AG04449 (cell line): Measurements from ENCODE around the gene OPN1MW3.
"Not testable (repeated sequence)": the region's sequence is repeated elsewhere in the genome, so short reads cannot be mapped to it uniquely, and the experiment has no call there.

Source experiments
- CTCF ChIA-PET: fragments of 350-600 bp; formaldehyde crosslinking; extraction: SDS; loops from one replicate; lab custom pipeline; 2021; ENCODE audit warnings: antibody characterized with exemption; lab: Yijun Ruan, JAX
- POLR2A ChIA-PET: fragments of 400-600, 350-600 bp; formaldehyde crosslinking; extraction: SDS; loops from one replicate; lab custom pipeline; 2020; ENCODE audit warnings: antibody characterized with exemption, inconsistent platforms; lab: Yijun Ruan, JAX
- DNase-seq: peaks from one replicate; pipeline ENCODE4 v3.0.0-alpha.2; 2010; ENCODE audit warnings: low read depth, low spot score
- H3K4me3 ChIP-seq: 2 replicates; pipeline ENCODE4 v1.5.1; 2011; ENCODE audit warnings: low read depth, mild to moderate bottlenecking, control low read depth, low read length
- TF ChIP-seq, protein P1 (sequence below): IDR thresholded peaks from one replicate; pipeline ENCODE4 v1.5.1; 2011; ENCODE audit warnings: mild to moderate bottlenecking, moderate library complexity, low read length, control low read depth, inconsistent platforms; ENCODE audit not compliant: insufficient read depth; ENCODE audit errors: missing control alignments

Gene OPN1MW3

GRCh38 chrX:154300816-154301215, 43.4 kb downstream of the OPN1MW3 start:
- H3K4me3 ChIP-seq, result no peak overlapping the region
- POLR2A ChIA-PET, result no interaction called here
- DNase-seq, result no peak
- CTCF ChIA-PET, result interaction anchor here (1.2 kb wide), 1 partner anchor 9 kb away, joined by 4 read pairs; no protein-coding TSS in a partner anchor
- TF ChIP-seq, protein P1, sequence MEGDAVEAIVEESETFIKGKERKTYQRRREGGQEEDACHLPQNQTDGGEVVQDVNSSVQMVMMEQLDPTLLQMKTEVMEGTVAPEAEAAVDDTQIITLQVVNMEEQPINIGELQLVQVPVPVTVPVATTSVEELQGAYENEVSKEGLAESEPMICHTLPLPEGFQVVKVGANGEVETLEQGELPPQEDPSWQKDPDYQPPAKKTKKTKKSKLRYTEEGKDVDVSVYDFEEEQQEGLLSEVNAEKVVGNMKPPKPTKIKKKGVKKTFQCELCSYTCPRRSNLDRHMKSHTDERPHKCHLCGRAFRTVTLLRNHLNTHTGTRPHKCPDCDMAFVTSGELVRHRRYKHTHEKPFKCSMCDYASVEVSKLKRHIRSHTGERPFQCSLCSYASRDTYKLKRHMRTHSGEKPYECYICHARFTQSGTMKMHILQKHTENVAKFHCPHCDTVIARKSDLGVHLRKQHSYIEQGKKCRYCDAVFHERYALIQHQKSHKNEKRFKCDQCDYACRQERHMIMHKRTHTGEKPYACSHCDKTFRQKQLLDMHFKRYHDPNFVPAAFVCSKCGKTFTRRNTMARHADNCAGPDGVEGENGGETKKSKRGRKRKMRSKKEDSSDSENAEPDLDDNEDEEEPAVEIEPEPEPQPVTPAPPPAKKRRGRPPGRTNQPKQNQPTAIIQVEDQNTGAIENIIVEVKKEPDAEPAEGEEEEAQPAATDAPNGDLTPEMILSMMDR, result no peak

GRCh38 chrX:154302998-154303397, 45.6 kb downstream of the OPN1MW3 start:
- CTCF ChIA-PET, H3K4me3 ChIP-seq, DNase-seq, POLR2A ChIA-PET: not testable (repeated sequence)

DNA sequence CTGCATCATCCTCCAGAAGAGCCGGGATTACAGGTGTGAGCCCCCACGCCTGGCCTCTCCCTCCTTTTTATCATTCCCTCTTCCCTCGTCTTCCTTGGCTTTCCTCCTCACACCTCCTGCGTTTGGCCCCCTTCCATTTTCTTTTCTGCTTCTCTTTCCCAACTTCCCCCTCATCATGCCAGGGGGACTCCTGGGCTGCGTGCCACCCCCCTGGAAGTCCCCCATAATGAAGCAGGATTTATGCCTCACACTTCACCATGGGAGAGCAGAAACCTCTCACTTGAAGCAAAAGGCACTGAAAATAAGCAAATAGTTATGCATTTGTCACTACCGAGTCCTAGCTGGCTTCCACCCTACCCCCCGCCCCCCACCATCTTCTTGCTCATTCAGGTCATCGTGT, 46.1 kb downstream of the OPN1MW3 start:
- CTCF ChIA-PET, result interaction anchor here (1.1 kb wide), 2 partner anchors 9 to 14 kb away, joined by 3 to 4 read pairs; partner anchors contain the start of gene TEX28
- POLR2A ChIA-PET, result no interaction called here
- TF ChIP-seq, protein P1, result no peak
- no peak overlapping the region for H3K4me3 ChIP-seq
- DNase-seq, result no peak

GRCh38 chrX:154304846-154305245, 47.5 kb downstream of the OPN1MW3 start:
- DNase-seq, result no peak
- ChIA-PET POLR2A (no interaction called here), CTCF (interaction anchor here (1.7 kb wide), 1 partner anchor 17 kb away, joined by 3 read pairs; no protein-coding TSS in a partner anchor)
- TF ChIP-seq, protein P1, result no peak
- no peak overlapping the region for H3K4me3 ChIP-seq

DNA sequence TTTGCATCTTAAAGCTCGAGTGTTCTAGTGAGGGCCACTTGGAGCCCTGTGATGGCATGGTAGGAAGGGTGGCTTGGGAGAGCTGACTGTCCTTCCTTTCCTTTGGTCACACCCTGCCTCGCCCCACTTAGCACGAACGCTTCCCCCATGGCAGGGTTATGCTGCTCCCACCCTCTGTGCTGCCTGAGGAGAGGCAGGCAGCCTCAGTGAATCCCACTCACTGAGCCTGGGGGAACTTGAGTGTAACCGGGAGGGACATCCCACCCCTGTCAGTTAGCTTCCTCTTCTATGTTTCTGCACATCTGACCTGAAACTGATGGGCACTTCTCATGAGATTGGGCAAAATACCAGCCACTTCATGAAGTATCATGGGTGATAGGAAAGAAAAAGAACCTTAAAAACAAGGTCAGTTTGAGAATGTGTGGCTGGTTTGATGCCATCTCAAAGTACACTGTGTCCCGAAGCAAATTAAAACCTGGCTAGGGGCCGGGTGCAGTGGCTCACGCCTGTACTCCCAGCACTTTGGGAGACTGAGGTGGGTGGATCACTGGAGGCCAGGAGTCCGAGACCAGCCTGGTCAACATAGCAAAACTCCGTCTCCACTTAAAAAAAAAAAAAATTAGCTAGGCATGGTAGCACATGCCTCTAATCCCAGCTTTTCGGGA, 48.3 kb downstream of the OPN1MW3 start:
- ChIA-PET POLR2A (no interaction called here), CTCF (interaction anchor here (0.7 to 4.9 kb wide), 4 partner anchors 12 to 292 kb away, joined by 3 to 36 read pairs (median 3); no protein-coding TSS in a partner anchor)
- TF ChIP-seq, protein P1, result no peak
- no peak for DNase-seq
- no peak overlapping the region for H3K4me3 ChIP-seq

- TF ChIP-seq, protein P1, result no peak
- DNase-seq, result no peak
- ChIA-PET POLR2A (no interaction called here), CTCF (interaction anchor here (0.9 to 4.9 kb wide), 5 partner anchors 10 to 220 kb away, joined by 3 to 36 read pairs (median 3); partner anchors contain the start of genes TEX28 and TKTL1)
- H3K4me3 ChIP-seq, result no peak overlapping the region
These were observed 49.8 kb downstream of the OPN1MW3 start for GRCh38 chrX:154307202-154307601.
